CMK (cell line): Measurements from ENCODE around the gene OPN5.

Experiments
- DNase-seq: peaks from one replicate; pipeline ENCODE4 v3.0.0-alpha.2; 2010; ENCODE audit warnings: low read depth

The OPN5 gene

DNA sequence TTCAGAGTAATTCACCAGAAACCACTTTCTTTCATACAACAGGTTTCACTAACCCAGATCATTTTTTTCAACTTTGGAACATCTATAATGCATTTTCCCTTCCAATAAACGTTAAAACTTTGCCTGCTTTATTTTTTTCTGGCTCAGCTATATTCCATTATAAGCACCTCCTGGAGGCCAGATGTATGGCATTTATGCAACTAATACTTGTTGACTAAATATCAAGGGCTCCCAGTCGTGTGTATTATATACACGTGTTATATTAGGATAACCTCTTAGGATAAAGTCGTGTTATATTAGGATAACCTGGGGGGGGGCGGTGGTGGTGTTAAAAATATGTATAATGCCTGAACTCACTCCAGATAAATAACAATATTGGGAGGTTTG lies 6.7 kb downstream of the OPN5 start:
- DNase-seq = no peak

DNA sequence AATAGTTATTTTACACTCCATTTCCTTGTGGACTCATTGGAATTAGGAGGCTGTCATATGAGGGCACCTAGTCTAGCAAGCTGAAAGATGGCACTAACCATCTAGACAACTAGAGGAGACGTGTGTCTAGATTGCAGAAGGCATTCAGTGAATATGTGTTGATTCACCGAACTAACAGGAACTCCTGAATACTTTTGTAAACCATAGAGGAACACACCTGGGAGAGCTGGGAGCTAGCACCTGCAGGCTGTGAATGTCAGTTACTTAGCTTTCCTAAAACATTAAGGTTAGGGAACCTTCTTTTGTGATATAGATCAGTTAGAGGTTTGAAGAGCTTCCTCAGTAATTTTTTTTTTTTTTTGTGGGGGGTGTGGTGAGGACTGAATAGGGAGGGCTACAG lies 7.7 kb downstream of the OPN5 start:
- DNase-seq = no peak

DNA sequence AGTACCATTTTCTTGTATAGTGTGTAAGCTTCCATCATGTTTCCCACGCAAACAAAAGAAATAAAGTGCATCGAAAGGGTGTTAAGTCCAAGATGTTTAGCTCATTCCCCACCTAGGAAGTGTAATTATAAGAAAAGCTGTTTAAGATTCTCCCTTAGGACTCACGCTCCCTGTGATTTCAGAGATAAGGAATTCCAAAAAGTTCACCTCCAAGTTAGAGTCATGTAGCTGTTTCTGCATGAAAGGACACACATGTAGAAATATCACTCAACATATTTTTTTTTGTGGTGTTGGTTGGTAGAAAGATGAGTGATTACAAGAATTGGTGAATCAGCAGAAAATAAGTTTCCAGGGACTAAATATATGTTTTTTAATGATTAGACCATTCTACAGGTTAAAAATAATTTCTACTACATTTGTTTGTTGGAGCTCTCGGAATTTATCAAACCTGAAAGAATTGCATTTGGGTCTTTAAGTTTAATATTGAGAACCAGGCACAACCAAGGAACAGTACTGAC lies 10.4 kb downstream of the OPN5 start:
- no peak for DNase-seq

DNA sequence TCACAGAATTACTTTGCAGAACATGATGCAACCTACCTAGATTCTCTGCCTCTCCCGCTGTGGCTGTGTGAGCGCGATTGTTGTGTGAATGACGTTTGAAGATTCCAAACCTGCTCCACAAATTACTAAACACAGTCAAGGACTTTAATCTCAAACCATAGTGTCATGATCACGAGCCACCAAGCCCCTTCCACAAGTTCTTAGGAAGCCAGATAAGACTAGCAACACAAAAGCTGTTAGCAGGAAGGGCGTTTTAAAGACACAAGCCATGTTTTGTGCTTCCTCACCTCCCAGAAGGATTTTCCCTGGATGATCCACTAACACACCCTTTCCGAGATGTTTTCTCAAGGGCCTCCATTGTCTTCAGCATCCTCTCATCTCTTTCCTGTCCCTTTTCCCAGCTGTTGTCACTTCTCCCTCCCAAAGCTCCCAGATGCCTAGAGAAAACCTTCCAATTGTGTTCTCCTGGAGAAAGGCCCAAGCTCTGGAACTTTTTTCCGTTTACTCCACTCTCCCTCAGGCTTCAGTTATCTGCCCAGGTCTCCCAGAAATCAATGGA lies 12.8 kb downstream of the OPN5 start:
- DNase-seq = no peak

DNA sequence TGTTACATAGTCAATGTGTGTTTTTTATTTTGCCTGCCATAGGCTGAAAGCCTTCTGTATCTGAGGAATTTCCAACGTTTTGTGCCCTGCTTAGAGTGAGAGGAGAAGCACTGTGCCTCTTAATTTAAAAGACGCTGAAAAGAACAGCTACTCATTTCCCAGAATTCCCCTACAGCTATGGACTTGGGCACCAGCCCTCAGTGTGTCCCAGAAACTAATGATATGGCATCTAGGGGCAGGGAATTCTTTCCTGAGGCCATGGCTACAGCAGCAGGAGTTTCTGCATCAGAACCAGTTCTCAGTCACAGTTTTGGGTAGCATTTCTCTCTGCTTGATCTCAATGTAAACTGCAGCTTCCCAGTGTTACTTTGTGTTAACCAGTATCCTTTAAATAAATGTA lies 20.2 kb downstream of the OPN5 start:
- DNase-seq = no peak

DNA sequence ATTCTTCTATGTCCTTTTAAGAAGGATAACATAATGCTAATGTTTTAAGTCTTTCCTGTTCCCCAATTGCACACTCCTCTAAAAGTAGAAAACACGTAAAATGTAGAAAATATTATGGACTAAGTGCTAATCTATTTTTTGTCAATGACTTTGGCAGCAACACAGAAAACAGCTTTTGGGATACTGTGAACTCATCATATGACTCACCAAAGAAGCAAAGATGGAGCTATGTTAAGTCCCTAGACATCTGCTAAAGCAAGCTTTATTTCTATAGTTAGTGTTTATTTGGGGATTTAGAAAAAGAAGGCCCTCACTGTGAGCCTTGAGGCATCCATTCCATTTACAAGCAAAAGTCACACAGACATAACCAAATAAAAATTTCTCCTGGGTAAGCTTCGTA lies 23.0 kb downstream of the OPN5 start:
- no peak for DNase-seq

DNA sequence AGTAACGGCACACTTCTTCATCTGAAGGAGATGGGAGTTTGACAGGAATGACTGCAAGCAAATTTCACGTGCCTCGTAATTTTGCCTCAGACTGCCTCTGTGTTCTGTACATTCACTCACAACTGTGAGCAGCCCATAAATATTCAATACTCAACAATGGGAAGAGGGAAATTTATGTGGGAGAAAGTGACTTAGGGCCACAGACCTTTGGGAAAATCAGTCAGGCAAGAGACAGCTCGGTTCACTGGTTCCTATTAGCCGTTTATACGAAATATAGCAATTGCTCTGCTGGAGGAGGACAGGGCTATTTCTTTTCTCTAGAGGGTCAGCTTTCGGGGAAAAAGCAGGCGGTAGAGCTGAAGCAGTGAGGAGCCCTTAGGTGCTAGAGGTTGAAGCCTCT lies 28.0 kb downstream of the OPN5 start:
- no peak for DNase-seq

DNA sequence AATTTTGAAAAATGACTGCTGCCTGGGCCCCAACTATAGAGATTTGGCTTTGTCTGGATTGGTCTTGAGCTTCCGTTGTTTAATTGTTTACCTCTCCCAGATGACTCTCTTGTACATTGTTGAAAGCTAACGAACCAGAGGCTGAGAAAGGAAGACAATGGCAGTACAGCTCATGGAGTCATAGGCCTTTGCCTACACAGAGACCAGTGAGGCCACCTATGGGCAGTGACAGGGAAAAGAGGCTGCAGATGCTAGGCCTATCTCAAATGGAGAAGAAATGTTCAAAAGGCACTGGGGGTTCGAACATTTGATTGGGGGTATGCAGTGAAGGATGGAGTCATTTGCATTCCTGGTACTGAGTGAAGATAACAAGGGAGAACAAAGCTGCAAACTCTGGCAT lies 29.1 kb downstream of the OPN5 start:
- DNase-seq = no peak

DNA sequence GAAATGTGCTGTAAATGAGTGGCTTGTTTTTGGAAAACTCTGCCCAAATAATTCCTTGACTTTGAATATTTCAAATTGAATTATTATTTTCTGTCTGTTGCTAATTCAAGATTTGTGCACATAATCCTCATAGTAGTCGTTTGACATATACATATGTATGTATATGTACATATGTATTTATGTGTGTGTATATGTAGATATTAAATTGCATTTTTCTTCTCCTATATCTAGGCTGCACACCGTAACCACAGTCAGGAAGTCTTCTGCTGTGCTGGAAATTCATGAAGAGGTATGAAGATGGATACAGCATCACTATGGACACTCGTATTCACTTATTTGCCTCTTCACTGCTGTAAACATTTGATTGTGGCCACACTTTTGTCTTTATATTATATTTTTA lies 29.6 kb downstream of the OPN5 start:
- no peak for DNase-seq

DNA sequence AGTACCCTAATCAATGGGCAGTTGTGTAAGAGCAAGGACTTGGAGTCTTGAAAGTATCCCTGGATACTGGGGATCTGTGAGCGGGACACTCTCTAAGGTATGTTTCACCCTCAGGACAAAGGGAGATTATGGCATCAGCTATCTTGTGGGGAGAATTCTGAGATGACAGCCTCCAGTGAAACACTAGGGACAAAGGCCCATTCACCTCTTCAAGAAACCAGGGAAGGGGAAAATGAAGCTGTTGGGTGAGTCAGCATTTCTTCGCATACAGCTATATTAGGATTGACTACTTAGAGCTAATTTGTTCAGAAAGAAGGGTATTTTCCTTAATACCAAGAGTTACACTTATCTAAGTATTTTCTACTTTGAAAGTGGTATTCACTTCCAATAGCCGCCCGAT lies 35.9 kb downstream of the OPN5 start:
- no peak for DNase-seq

DNA sequence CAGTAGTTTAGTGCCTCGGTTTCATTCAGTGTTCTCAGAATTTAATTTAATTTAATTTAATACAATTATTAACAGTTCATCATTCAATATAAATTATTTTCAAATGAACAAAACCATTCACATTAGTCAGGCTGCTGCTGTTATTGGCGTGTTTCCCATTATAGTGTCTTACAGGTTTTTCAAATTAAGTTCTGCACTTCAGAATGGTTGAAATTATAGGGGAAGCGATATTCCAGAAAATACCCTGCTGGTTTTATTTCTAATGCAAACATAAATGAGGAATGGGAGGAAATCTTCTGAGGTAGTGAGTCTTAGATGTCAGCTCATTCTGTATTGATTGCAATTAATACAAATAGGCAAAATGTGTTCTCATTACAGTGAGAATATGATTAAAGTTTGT lies 37.6 kb downstream of the OPN5 start:
- no peak for DNase-seq

DNA sequence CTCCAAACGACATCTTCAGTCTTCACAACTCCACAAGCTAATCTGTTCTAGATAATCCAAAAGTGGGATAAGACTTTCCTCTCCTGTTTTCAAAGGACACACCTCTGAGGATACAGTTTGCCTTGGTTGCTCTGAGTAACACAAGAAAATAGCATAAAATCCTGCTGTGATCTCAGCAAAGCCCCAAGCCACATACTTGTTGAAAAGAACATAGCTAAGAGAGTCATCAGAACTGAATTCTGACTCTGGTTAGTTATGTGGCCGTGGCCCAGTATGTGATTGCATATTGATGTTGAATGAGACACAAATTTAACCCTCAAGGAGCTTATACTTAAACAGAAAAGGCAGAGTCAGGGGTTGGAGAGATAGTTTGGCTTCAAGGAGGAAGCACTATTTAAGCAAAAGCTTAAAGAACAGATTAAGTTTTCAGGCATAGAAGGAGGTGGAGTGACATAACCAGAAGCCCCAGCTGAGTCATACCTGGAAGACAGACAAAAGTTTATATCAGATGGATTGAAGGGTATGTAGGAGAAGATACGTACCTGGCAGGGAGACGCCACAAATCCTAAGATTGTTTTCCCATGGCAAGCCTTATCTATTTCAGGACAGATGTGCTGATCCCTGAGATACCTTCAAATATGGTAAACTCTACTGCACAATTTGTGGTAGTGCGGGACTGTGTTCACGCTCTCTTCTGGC lies 41.2 kb downstream of the OPN5 start:
- DNase-seq = no peak

DNA sequence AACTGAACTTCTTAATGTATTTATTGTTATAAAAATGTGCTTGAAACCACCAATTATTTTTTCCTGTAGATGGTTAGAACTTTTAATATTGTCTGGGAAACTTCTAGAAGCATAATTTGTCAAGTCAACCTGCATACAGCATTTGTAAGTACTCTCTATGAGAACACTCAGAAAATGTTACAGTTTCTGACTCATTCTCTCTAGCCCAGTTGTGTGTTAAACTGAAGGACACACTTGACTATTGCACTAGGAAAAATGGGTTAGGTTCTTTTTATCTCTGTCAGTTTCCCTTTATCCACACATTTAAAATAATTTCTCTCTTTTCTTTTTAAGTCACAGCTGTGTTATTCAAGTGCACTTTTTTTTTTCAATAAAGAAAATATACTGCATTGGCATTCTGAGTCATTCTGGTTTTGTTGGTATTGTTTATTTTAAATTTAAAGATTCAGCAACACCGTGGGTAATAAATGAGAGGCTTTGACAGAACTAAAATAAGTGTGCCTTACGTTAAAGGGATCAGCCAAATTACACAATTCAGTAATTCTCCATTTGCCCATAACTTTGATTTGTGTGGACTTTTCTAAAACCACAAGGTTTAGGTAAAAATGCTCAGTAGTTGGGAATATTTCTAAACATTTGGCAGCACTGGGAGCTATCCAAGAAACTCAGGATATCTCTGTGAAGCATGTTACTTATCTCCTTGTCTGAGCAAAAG lies 50.7 kb downstream of the OPN5 start:
- no peak for DNase-seq

DNA sequence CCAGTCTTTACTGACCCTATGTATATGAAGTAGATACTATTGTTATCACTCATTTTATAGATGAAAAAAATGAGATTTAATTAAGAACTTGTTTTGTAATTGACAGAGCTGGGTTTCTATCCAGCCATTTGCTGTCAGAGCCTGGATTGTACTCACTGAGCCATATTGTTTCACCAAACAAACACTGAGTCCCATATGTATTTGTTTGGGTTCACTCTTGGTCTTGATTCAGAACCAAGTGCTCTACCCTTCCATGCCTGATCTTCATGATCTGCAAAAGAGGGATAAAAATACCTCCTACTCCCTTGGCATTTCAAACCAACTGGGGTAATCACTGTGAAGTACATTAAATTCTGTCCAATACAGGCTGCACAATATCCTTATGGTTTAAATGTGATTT lies 52.4 kb downstream of the OPN5 start:
- DNase-seq = no peak

DNA sequence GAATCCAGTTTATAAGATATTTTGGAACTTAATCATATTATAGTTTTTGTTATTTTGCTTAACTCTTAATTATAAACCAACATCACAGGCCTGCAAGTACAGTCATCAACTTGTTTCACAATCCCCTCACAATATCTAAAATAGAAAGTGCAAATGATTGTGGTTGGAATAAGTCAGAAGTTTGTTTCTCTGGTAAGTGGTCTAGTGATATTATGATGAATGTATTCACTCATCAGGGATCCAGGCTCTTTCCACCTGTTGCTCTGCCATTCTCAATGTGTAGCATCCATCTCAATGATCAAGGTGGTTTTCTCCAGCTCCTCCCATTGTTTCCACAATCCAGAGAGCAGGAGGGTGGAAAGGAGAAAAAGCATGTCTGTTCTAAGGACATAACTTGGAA lies 54.2 kb downstream of the OPN5 start:
- no peak for DNase-seq

DNA sequence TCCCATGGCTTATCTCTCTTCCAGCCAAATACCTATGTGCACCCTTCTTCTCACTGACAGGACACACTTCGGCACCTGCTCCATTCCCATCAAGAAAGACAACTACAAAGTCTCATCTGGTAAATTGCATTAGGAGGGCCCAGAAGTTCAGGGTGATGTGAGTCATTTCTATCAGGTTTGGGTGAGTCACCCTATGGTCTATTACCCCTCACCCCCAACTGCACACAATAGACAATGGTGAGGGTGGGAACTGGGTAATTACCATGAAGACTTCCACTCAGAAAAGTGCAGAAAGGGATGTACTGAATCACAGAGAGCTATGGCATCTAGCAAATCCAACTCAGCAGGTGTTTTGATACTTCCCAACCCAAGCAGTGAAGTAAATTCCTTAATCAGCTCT lies 54.8 kb downstream of the OPN5 start:
- no peak for DNase-seq

DNA sequence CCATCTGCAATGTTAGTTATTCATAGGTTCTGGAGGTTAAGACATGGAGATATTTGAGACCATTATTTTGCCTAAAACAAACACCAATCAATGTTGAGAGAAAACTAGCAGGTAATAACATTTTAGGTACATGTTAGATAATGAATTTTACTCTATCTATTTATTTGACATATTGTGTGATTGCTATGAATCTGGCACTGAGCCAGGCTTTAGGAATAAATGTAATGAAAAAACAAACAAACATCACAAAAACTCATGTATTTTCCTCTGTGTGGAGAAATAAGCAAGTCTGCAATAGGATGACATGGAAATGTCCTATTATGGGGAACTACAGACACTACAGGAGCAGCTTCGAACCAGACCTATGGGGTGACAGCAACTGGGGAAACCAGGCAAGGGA lies 57.8 kb downstream of the OPN5 start:
- DNase-seq = no peak

DNA sequence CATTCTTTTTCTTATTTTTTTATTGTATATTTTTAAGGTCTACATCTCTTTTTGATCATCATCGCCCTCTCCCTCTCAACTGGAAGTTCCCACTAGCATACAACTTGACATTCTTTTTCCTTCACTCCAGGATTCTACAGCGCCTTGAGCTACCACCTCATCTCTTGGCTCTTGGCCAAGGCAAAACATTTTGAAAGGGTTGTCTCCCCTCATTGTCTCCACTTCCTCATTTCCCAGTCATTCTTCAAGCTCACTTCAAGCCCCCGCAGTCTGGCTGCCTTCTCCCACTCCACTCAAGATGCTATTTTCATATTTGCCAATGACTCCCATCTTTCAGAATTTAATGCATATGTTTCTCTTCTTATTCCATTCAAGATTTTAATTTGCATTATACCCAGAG lies 63.0 kb downstream of the OPN5 start:
- DNase-seq = no peak

DNA sequence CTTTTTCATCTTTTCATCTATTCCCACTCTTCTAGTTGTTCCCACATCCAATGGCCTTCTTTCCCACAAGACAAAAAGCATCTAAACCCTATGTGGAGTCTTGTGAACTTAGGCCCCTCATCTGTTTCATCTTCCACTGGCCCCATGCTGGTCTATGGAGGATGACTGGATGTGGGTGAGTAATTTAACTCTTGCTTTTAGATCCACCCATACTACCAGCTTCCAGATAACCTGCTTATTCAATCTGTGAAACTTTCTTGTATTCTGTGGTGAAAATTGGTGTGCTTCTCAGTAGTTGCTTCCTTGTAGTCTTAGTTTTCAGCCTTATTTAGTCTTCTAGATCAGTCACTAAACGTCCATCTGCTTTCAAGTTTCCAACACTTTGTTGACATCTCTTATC lies 64.9 kb downstream of the OPN5 start:
- DNase-seq = no peak

DNA sequence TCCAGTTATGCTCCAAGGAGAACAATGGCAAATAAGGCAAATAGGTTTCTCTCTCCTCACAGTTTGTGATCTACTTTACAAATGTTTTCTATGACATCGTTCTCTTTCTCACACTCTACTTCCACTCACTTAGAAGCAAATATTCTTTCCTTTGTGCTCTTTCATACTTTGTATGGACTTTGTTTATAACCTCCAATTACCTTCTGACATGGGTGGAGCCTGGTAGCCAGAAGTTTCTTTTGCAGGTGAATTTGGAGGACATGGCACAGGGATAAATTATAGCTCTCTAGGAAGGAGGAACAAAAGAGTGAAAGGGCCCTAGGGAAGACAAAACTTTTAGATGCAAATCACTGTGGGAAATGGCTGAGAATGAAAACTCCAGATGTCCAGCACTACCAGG lies 69.3 kb downstream of the OPN5 start:
- DNase-seq = no peak

DNA sequence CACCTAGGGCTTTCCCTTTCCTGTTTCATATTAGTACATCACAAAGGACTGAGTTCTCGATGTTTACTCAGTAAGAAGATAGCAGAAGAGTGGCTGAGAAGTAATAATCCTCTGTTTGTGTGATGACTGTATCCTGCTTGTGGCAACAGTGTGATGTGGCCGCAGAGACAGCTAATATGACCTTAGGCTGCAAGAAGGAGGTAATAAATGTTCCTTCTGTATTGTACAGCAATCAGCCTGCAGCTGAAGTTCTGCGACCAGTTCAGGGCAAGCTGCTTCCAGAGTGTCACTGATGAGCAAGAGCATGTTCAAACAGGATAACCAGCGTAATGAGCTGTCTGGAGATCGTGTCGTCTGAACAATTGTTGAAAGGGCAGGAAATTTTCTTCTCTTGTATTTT lies 70.9 kb downstream of the OPN5 start:
- DNase-seq = no peak

DNA sequence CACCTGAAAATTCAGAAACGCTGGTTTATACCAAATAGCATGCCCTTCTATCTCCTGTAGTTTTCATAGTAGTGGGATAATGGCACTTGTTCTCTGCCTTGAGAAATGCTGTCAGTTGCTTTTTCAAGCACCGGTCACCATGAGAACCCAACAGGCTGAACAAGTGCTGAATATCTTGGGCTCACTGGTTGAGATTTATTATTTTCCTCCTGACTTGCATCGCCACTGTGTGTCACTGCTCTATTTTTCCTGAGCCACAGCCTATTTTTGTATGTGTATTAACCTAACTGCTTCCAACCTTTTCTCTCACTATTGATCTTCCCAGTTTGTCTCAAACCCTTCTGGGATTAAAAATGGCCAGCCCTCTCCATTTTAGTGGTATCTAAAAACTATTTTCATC lies 71.9 kb downstream of the OPN5 start:
- DNase-seq = no peak

DNA sequence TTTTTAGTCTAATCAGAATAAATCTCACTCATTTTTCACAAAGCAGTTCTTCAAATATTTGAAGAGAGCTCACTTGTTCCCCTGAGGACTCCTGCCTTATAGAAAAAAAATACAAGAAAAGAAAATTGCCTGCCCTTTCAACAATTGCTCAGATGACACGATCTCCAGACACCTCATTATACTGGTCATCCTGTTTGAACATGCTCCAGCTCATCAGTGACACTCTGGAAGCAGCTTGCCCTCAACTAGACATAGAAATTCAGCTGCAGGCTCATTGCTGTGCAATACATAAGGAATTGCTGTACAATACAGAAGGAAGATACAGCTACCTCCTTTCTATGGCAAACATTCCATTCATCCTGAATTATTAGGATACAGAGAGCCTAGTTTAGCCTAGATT lies 73.1 kb downstream of the OPN5 start:
- no peak for DNase-seq

DNA sequence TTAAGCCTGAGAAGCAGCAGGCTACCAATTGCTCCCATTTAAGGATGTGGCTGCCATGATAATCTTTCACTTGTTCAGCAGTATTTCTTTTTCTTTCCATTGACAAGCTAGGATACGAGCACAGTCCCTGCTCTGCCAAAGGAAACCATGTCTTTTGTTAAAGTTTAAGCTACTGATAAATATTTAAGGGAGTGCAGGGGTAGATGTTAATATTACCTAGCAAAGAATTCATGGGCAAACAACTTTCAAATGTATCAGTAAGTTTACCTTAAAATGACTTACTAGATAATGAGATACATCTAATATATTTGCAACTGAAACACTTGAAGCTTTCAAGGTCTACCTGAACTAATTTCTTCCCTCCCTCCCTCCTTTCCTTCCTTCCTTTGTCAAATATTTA lies 77.3 kb downstream of the OPN5 start:
- no peak for DNase-seq
